Measurements from ENCODE around the gene PDE9A.

PDE9A gene

GRCh38 chr21:42673633-42674328 is 20.4 kb downstream of the PDE9A start:
- no peak for DNase-seq (ENCODE audit: low spot score)

DNA sequence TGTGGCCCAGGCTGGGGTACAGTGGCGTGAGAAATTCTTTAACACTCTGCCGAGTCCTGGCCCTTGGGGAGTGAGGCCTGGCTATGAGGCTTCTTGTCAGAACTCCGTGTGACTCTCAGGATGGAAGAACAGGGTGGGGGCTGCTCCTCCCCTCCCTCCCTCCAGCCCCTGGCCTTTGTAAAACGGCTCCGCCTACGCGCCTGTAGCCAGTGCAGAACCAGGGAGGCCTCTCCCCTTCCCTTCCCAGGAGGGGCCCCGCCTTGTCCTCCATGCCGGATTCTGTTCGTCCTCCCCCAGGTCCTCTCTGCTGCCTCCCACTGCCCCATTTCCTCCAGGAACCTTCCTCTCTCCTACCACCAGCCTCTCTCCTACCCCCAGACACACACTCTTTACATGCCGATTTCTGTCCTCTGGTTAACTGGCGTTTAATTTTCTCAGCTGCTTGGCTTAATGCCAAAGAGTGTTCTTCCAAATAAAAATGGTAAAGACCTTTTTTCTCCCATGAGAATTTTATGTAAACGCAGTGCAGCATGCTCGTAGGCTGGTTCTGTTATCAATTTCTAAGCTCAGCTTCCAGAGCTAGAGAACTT is 21.0 kb downstream of the PDE9A start:
- DNase-seq (ENCODE audit: low spot score) = no peak

DNA sequence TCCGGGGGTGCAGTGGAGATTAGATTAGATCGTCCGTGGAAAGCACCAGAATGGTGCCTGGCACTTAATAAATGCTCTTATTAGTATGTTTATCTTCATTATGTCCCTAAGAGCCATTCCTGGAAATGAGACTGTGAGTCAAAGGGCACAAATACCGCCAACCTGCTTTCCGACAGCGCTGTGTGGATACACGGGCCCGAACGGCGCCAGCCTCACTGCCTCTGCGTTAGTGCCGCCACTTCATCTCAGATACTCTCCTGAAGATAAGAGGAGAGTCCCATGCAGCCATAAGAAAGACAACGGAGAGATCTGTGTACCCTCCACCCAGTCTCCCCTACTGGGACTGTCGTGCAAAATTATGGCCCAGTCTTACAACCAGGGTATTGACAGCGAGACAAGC is 22.0 kb downstream of the PDE9A start:
- no peak for DNase-seq (ENCODE audit: low spot score)

- DNase-seq (ENCODE audit: low spot score) = no peak
These were observed 23.4 kb downstream of the PDE9A start for GRCh38 chr21:42676808-42677207.

- no peak for DNase-seq (ENCODE audit: low spot score)
These were observed 24.2 kb downstream of the PDE9A start for GRCh38 chr21:42677339-42678321.

DNA sequence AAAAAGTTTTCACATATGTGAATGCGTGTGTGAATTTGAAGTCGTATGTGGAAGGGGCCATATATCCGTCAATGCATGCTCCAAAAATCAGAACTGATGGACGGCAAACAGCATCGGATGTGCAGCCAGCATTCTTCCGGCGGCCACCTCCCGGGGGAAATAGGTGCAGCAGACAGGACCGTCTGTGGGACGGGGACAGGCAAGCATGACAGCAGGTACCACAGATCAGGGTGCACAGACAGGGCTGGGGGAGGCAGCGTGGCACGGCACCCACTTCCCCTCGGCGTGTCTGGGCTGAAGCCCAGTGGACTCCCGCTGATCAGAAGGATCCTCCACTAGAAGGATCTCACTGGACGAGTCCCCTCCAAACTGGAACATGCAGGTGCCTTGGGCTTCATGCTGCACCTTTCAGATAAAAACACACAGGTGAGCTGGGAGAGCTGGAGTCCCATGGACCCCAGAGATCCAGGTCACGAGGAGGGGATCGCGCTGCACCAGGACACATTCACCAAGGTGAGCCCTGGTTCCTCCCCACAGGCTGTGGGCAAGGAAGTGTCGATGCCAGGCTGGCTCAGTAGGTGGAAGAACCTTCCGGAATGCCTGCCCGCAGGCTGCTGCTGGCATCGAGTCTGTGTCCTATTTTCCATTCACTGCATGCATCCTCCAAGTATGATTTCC is 25.3 kb downstream of the PDE9A start:
- DNase-seq (ENCODE audit: low spot score) = no peak

- DNase-seq (ENCODE audit: low spot score) = no peak
These were observed 26.1 kb downstream of the PDE9A start for GRCh38 chr21:42679319-42680057.

DNA sequence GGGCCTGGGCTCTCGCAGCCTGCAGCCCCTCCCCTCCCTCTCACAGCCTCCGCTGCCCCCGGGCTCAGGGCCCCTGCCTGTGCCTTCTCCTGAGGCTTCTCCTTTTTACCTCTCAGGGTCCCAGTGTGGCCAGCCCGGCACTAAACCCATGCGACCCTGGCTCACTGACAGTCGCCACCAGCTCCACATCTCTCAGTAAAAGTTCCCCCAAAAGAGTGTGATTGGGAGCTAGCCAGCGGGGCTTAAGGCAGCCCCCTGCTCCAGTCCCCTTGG is 26.6 kb downstream of the PDE9A start:
- no peak for DNase-seq (ENCODE audit: low spot score)

DNA sequence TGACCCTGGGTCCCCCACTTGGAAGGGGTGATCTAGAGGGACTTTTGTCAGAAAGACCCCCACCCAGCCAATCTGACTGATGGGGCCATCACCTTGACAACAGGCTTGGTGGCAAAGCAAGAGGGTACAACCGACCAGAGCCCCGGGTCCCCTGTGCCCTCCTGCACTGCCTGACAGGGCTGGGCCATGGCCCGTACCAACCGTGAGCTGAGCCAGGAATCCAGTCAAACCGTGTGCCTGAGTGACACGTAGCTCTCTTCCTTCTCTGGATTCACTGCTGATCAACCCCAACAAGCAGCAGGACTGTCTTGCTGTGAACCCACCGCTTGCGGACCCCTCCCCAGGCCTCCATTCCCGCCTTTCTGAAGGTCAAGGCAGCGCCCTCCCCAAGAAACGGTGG is 27.0 kb downstream of the PDE9A start:
- no peak for DNase-seq (ENCODE audit: low spot score)

- no peak for DNase-seq (ENCODE audit: low spot score)
These were observed 28.1 kb downstream of the PDE9A start for GRCh38 chr21:42681296-42682206.

GRCh38 chr21:42682661-42683210 is 29.3 kb downstream of the PDE9A start:
- no peak for DNase-seq (ENCODE audit: low spot score)

DNA sequence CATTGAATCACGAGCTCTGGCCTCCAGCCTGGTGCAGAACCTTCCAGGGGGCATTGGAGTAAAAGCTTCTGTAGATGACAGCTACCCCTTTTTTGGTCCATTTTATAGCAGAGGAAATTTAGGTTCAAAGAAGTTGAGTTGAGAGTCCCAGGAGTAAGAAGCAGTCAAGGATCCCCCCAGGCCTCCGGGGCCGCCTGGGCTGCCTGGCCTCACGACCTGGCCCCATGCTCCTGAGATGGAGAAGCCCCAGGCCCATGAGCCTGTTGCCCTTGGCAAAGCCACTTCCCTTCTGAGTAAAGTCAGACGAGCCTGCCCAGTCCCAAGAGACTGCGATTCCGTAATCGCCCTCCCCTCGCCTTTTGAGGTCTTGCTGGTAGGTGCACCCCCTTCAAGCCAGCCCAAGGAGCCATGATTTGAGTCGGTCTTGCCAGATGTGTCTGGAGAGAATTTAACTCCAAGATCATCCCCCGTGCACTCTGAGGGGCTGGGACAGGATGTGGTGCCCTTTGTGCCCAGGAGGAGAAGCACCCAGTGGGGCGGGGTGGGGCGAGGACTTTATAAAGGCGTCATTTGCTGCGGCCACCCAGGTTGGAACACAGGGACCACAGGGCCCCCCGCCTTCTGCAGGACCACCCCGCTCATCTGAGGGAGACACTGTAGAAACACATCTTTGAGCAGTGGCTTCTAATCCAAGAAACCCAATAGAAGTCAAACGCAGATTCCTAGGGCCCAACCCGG is 30.1 kb downstream of the PDE9A start:
- no peak for DNase-seq (ENCODE audit: low spot score)

DNA sequence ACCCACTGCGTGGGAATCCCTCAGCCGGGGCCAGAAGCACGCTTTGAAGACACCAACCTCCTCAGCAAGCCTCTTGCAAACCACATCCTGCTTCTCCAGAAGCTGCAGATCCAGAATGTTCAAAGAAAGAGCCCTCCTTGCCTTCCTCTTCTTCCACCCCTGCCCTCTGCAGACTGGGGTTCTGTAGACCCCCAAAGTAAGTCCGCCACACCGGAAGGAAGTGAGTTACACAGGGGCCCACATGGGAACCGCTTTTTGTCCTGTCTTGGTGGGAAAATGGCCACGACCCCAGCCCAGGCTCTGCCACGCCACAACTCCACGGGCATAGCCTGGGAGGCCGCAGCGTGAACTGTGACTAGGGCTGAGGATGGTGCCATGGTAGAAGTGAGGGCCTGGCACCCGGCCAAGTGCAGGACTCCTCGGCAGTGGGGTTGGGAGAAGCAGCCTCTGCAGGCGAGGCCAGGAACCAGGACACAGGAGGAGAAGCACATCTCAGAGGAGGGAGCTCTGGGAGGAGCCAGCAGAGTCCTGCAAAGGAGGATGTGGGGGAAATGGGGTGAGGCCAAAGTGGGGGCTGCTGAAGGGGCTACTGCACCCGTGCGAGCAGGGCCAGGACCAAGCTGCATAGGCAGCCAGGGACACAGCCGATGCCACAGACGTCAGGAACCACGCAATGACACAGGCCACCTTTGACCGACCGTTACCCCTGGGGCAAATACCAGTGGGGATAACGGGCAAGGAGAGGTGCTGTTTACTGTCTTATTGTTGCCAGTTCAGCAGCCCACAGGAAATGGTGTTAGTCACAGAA is 30.9 kb downstream of the PDE9A start:
- no peak for DNase-seq (ENCODE audit: low spot score)

GRCh38 chr21:42685036-42685435 is 31.6 kb downstream of the PDE9A start:
- DNase-seq (ENCODE audit: low spot score) = no peak

DNA sequence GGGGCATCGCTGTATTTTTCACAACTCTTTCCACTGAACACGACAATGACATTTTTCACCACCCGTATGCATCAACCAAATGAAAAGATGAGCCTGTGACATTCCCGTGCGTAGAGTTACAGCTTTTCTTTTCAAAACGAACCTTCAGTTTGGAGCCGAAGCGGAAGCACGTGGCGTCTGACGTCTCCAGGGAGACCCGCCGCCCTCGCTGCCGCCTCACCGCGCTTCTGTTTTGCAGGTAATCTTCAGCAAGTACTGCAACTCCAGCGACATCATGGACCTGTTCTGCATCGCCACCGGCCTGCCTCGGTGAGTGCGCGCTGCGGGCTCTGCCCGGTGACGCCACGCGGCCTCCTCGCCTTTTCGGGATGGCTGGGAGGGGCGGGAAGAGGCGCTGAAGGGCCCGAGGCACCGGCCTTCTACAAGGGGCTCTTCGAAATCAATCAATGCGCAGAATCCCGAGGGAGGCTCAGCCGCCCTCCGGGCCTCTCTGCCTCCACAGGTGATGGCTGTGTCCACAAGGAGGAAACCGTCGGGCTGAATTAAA is 32.6 kb downstream of the PDE9A start:
- DNase-seq (ENCODE audit: low spot score) = no peak

DNA sequence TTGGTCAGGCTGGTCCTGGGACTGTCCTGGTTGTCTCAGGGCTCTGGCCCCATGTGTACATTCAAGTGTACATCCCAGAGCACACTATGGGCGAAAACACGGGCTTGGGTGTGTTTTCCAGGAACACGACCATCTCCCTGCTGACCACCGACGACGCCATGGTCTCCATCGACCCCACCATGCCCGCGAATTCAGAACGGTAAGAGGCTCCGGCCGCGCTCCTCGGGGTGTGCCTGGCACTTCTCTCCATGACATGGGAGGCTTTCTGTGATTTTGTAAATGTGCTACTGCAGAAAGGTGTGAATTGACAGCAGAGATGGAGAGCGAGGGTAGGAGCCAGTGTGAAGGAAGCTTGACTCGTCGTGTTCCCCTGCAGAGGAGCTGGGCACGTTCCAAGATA is 34.4 kb downstream of the PDE9A start:
- no peak for DNase-seq (ENCODE audit: low spot score)

DNA sequence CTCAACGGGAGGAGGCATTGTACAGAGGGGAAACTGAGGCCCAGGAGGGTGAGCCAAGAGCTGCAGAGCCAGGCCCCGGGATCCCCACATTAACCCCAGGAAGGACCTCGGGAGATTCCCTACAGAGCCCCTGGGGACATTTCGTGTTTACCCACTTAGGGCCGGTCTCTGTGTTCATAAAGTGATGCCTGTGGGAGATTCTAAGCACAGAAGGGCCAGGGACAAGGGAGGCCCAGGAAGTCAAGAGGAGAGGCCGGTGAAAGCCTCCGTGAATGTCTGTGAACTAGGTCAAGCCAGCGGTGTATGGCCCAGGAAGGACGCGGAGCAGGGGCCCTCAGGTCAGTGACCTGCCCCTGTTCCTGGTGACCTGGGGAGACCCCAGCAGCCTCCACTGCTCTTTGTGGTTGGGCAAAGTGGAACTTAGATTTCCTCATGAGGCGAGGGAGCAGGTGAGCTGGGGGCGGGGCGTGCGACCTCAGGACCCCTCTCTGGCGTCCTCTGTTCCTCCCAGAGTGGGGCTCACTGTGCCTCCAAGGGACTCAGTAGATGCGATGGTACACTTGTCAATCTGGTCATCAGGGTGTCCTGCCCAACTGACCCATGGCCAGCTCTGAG is 34.9 kb downstream of the PDE9A start:
- no peak for DNase-seq (ENCODE audit: low spot score)

DNA sequence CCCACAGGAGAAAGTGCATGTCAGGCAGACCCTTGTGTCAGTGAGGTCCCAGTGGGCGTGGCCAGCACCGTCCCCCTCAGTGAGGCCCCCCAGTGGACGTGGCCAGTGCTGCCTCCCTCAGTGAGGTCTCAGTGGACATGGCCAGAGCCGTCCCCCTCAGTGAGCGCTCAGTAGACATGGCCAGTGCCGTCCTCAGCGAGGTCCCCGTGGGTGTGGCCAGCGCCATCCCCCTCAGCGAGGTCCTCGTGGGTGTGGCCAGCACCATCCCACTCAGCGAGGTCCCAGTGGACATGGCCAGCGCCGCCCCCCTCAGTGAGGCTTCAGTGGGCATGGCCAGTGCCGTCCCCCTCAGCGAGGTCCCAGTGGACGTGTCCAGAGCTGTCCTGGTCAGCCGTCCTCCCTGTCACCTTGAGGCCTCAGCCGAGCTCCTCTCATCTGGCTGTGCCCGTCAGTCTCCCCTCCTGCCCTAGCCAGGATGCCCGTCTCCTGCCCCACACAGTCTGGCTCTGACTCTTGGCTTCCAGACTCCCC is 35.5 kb downstream of the PDE9A start:
- no peak for DNase-seq (ENCODE audit: low spot score)

Data from RKO (cell line).